ENCODE measurements around the gene CD96.

Gene CD96

DNA sequence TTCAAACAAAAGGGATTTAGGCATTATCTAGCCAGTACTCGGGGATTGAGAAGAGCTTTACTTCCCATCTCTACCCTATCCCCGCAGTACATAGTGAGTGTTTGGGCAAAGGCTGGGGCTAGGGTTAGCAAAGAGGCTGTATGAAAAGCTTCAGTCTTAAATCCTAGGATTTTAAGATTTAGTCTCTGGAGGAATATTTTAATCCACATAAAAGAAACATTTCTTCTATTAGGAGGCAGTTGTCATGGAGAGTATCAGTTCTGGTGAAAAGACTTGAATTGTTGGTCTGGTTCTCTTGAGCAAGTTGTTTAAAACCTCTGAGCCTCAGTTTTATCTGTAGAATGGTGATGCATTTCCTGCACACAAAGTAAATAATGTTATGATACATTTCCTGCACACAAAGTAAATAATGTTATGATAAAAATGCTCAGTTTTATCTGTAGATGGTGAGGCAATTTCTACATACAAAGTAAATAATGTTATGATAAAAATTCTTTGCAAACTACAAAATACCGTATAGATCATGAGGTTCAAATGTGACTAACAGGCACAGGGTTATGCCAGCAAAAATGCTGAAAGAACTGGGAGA, 107.1 kb downstream of the CD96 start:
- TF ChIP-seq, protein P1, sequence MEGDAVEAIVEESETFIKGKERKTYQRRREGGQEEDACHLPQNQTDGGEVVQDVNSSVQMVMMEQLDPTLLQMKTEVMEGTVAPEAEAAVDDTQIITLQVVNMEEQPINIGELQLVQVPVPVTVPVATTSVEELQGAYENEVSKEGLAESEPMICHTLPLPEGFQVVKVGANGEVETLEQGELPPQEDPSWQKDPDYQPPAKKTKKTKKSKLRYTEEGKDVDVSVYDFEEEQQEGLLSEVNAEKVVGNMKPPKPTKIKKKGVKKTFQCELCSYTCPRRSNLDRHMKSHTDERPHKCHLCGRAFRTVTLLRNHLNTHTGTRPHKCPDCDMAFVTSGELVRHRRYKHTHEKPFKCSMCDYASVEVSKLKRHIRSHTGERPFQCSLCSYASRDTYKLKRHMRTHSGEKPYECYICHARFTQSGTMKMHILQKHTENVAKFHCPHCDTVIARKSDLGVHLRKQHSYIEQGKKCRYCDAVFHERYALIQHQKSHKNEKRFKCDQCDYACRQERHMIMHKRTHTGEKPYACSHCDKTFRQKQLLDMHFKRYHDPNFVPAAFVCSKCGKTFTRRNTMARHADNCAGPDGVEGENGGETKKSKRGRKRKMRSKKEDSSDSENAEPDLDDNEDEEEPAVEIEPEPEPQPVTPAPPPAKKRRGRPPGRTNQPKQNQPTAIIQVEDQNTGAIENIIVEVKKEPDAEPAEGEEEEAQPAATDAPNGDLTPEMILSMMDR (IDR thresholded peaks at IDR 0.05; ENCODE audit: insufficient read depth, low read depth, low read length, missing control alignments) = no peak
- no peak overlapping the region for H3K4me3 ChIP-seq (ENCODE audit: low read length)
- peak; percentile 24 for DNase-seq (ENCODE audit: low read depth)

DNA sequence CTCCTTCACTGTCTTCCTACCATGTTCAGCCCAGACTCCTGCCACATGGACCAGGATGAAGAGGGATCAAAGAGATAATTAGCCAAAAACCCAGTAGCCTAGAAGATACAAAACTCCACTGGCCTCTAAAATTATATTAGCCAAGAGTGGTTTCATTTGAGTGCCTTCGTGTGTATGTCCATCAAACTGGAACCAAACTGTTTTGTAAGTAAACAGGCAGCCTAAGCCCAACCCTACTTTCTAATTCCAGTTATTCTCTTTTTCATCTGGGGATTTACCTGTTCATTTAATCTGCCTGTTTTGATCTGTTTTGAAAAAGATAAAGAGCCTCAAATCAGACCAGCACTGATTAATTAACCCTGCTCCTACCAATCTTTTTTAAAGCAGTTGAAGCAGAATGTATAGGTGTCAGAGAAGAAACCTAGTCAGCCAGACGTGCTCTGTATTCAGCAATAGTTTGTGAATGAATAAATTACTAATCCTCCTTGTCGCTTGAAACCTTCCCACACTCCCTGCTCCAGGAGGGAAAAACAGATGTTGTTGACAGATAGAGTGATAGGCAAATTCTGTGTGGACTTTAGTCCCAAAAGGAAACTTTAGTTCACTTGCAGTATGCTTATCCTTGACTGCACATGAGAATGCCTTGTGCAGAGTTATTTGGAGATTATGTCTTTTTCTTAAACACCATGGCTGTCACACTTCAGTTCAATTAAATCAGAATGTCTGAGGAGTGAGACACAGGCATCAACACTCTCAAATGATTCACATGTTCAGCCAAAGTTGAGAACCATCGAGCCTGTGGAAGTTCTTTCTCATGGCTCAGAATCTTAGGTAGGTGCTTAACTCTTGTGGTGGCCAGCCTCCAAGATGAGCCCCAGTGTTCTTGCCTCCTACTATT, 108.6 kb downstream of the CD96 start:
- no peak overlapping the region for H3K4me3 ChIP-seq (ENCODE audit: low read length)
- TF ChIP-seq, protein P1 (IDR thresholded peaks at IDR 0.05; ENCODE audit: insufficient read depth, low read depth, low read length, missing control alignments) = no peak
- DNase-seq (ENCODE audit: low read depth) = no peak

DNA sequence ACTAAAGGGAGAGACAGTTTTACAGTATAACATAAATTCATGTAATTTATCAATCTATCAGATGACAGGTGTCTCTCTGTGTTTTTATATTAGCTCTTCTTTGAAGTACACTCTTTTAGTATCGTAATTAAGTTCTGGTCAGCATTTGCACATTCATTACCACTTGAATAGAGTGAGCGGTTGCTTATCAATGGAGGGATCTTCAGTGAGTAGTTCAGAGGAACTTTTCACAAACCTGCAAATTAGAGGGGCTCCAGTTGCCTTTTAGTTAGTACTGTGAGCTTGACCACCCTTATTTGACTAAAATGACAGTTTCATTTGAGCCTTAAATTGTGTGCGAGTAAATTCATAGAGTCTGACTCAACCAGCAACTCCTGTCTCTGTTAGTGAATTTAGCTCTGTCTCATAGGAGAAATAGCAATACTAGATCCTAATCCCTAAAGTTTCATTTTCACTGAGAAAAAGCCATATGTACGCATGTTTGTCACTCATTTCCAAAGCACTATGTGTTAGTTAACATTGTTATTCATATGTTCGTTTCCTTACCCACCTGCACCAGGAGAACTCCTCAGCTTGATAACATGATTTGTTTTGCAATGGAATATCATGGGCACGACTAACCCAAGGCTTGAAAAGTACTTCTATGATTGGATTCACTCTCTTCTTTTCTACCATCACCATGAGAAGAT, 110.6 kb downstream of the CD96 start:
- DNase-seq (ENCODE audit: low read depth) = no peak
- H3K4me3 ChIP-seq (ENCODE audit: low read length) = no peak overlapping the region
- TF ChIP-seq, protein P1 (IDR thresholded peaks at IDR 0.05; ENCODE audit: insufficient read depth, low read depth, low read length, missing control alignments) = no peak

DNA sequence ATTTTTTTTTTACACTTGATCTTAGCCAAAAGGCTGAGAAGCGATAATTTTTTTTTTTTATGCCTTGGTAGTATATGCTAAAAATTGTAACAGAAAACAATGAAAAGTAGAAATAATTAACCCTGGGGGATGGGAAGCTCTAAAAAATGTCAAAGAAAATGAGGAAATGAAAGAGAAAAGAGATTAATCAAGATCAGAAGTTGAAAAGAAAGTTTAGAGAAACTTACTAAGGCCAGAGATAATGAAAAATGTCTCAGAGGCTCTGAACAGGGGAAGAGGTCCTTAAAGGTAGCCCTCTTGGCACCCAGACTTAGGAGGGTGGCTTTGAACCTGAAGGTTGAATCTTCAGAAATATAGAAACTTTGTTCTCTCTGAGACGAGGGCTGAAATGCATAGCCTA, 111.8 kb downstream of the CD96 start:
- TF ChIP-seq, protein P1 (IDR thresholded peaks at IDR 0.05; ENCODE audit: insufficient read depth, low read depth, low read length, missing control alignments) = no peak
- no peak for DNase-seq (ENCODE audit: low read depth)
- H3K4me3 ChIP-seq (ENCODE audit: low read length) = no peak overlapping the region

DNA sequence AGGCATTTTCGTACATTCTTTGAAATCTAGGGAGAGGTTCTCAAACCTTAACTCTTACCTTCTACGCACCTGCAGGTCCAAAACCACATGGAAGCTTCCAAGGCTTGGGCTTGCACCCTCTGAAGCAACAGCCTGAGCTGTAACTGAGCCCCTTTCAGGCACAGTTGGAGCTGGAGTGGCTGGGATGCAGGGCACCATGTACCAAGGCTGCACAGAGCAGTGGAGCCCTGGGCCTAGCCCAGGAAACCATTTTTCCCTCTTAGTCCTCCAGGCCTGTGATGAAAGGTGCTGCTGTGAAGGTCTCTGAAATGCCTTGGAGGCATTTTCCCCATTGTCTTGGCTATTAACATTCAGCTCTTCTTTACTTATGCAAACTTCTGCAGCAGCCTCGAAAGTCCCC, 120.0 kb downstream of the CD96 start:
- H3K4me3 ChIP-seq (ENCODE audit: low read length) = no peak overlapping the region
- DNase-seq (ENCODE audit: low read depth) = no peak
- TF ChIP-seq, protein P1 (IDR thresholded peaks at IDR 0.05; ENCODE audit: insufficient read depth, low read depth, low read length, missing control alignments) = no peak

DNA sequence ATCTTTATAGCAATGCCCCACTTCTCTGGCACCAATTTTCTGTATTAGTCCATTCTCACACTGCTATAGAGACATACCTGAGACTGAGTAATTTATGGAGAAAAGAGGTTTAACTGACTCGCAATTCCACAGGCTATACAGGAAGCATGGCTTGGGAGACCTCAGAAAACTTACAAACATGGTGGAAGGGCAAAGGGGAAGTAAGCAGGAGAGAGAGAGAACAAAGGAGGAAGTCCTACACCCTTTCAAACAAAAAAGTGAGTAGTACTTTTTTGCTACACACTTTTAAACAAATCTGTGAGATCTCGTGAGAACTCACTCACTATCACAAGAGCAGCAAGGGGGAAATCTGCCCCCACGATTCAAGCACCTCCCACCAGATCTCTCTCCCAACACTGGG, 120.9 kb downstream of the CD96 start:
- H3K4me3 ChIP-seq (ENCODE audit: low read length) = no peak overlapping the region
- TF ChIP-seq, protein P1 (IDR thresholded peaks at IDR 0.05; ENCODE audit: insufficient read depth, low read depth, low read length, missing control alignments) = no peak
- DNase-seq (ENCODE audit: low read depth) = no peak

Data from epithelial cell of esophagus (primary cell).